Liver (tissue), 9 donors: Measurements from ENCODE around the gene PRMT3. TPM values are rescaled to one million over a fixed set of nuclear protein-coding genes. Genes with fewer than 3 reads are reported as not detected.

ENCODE experiments used
- DNase-seq: peaks from one replicate; pipeline ENCODE4 v3.0.0-alpha.2; 2017; ENCODE audit warnings: low spot score
- H3K27ac ChIP-seq, 2 donors: one replicate each; pipeline ENCODE4 v1.7.0; 2013; ENCODE audit warnings: inconsistent platforms in 2 of 2, low read length in 2 of 2, control low read depth in 1 of 2, low read depth in 1 of 2, mild to moderate bottlenecking in 1 of 2
- H3K27me3 ChIP-seq, 4 donors: one replicate each; pipeline versions ENCODE4 v1.6.1 to v1.7.0; 2013; ENCODE audit warnings: low read length in 3 of 4, inconsistent platforms in 1 of 4, mild to moderate bottlenecking in 1 of 4, moderate library complexity in 1 of 4; ENCODE audit not compliant: control insufficient read depth in 4 of 4, insufficient read depth in 4 of 4
- H3K36me3 ChIP-seq, 4 donors: one replicate each; pipeline versions ENCODE4 v1.6.1 to v1.7.0; 2013; ENCODE audit warnings: low read length in 3 of 4, mild to moderate bottlenecking in 3 of 4, low read depth in 1 of 4, moderate library complexity in 1 of 4; ENCODE audit not compliant: control insufficient read depth in 4 of 4, insufficient read depth in 3 of 4
- H3K4me1 ChIP-seq, 4 donors: one replicate each; pipeline versions ENCODE4 v1.6.1 to v1.7.0; 2013; ENCODE audit warnings: low read length in 3 of 4, mild to moderate bottlenecking in 3 of 4, moderate library complexity in 1 of 4; ENCODE audit not compliant: control insufficient read depth in 4 of 4, insufficient read depth in 4 of 4
- H3K4me3 ChIP-seq, 3 donors: one replicate each; pipeline versions ENCODE4 v1.6.1 to v1.7.0; 2013; ENCODE audit warnings: low read length in 3 of 3, control low read depth in 1 of 3, low read depth in 1 of 3, mild to moderate bottlenecking in 1 of 3
- H3K9ac ChIP-seq, 2 donors: one replicate each; pipeline ENCODE4 v1.7.0; 2013; ENCODE audit warnings: low read length in 2 of 2, mild to moderate bottlenecking in 2 of 2, moderate library complexity in 2 of 2, control low read depth in 1 of 2, low read depth in 1 of 2
- H3K9me3 ChIP-seq, 4 donors: one replicate each; pipeline versions ENCODE4 v1.6.1 to v1.7.0; 2013; ENCODE audit warnings: low read length in 3 of 4; ENCODE audit not compliant: control insufficient read depth in 4 of 4
- ATF3 ChIP-seq: IDR thresholded peaks from 2 replicates; pipeline ENCODE4 v1.6.1; 2016; ENCODE audit warnings: antibody characterized with exemption
- CTCF ChIP-seq: fragments of 150-350 bp; IDR thresholded peaks from 2 replicates; pipeline ENCODE4 v1.5.1; 2017; ENCODE audit warnings: improper control_type of control experiment, low read depth, low read length; ENCODE audit not compliant: missing input control
- EGR1 ChIP-seq, 2 donors: IDR thresholded peaks; 2 replicates each; pipeline ENCODE4 v1.6.1; 2016 to 2018; ENCODE audit warnings: antibody characterized with exemption in 2 of 2, low read depth in 2 of 2
- FOXA1 ChIP-seq: IDR thresholded peaks from 2 replicates; pipeline ENCODE4 v1.6.1; 2016; ENCODE audit warnings: antibody characterized with exemption
- FOXA2 ChIP-seq: IDR thresholded peaks from 2 replicates; pipeline ENCODE4 v1.6.1; 2016; ENCODE audit warnings: antibody characterized with exemption
- GABPA ChIP-seq, 2 donors: IDR thresholded peaks in 1 of 2; conservative IDR thresholded peaks in 1 of 2; 2 replicates each; pipeline ENCODE4 v1.6.1; 2016; ENCODE audit warnings: antibody characterized with exemption in 2 of 2, mild to moderate bottlenecking in 1 of 2, moderate library complexity in 1 of 2
- HNF4A ChIP-seq, 2 donors: conservative IDR thresholded peaks; 2 replicates each; pipeline ENCODE4 v1.6.1; 2016; ENCODE audit warnings: antibody characterized with exemption in 2 of 2, mild to moderate bottlenecking in 2 of 2
- HNF4G ChIP-seq: IDR thresholded peaks from 2 replicates; pipeline ENCODE4 v1.6.1; 2016; ENCODE audit warnings: antibody characterized with exemption
- JUND ChIP-seq, 2 donors: IDR thresholded peaks; 2 replicates each; pipeline ENCODE4 v1.6.1; 2016; ENCODE audit warnings: antibody characterized with exemption in 2 of 2
- MAX ChIP-seq: IDR thresholded peaks from 2 replicates; pipeline ENCODE4 v1.6.1; 2016; ENCODE audit warnings: antibody characterized with exemption
- NR2F2 ChIP-seq: IDR thresholded peaks from 2 replicates; pipeline ENCODE4 v1.6.1; 2016; ENCODE audit warnings: antibody characterized with exemption
- RAD21 ChIP-seq, 2 donors: IDR thresholded peaks; 2 replicates each; pipeline ENCODE4 v1.6.1; 2016; ENCODE audit warnings: antibody characterized with exemption in 2 of 2, mild to moderate bottlenecking in 2 of 2
- REST ChIP-seq: IDR thresholded peaks from 2 replicates; pipeline ENCODE4 v1.6.1; 2016; ENCODE audit warnings: antibody characterized with exemption, mild to moderate bottlenecking
- RXRA ChIP-seq, 2 donors: IDR thresholded peaks; 2 replicates each; pipeline ENCODE4 v1.6.1; 2017 to 2018; ENCODE audit warnings: antibody characterized with exemption in 2 of 2, mild to moderate bottlenecking in 1 of 2
- SP1 ChIP-seq: IDR thresholded peaks from 2 replicates; pipeline ENCODE4 v1.6.1; 2018; ENCODE audit warnings: antibody characterized with exemption, mild to moderate bottlenecking
- TAF1 ChIP-seq: conservative IDR thresholded peaks from 2 replicates; pipeline ENCODE4 v1.6.1; 2016; ENCODE audit warnings: antibody characterized with exemption, mild to moderate bottlenecking
- YY1 ChIP-seq: IDR thresholded peaks from 2 replicates; pipeline ENCODE4 v1.6.1; 2016; ENCODE audit warnings: antibody characterized with exemption, mild to moderate bottlenecking
- ZBTB33 ChIP-seq: IDR thresholded peaks from 2 replicates; pipeline ENCODE4 v1.6.1; 2016; ENCODE audit warnings: antibody characterized with exemption
- WGBS: extraction: QIAGEN DNeasy Blood & Tissue Kit; methylation state at CpG from one replicate; pipeline ENCODE4 v1.1.7; 2013; 5-methylcytosine and 5-hydroxymethylcytosine counted together
- polyA plus RNA-seq, 2 donors: library from polyadenylated mRNA; stranded (reverse) in 1 of 2; unstranded in 1 of 2; fragments of 200-250 nt in 1 of 2; fragments of >200 nt in 1 of 2; fragmentation: Nextera tagmentation in 1 of 2; extraction: Ambion mirVana in 1 of 2; gene quantifications; one replicate each; pipeline versions ENCODE4 v1.2.1 to v1.2.3, GENCODE V29; 2013 to 2015
- total RNA-seq, 2 donors: library from RNA; depleted of rRNA; stranded (reverse); fragments of >200 nt; gene quantifications; one replicate each; pipeline ENCODE4 v1.2.3, GENCODE V29; 2014
- donor health status: healthy.
- donor health status: healthy.
- donor health status: healthy.
- donor health status: healthy.
- donor health status: healthy.

Gene PRMT3
- total and polyA plus RNA-seq, 4 donors, result 3.5 to 15.8 (median 7.8) TPM

- H3K4me1 ChIP-seq, result no peaks in the 10 kb centered on the region
- no peak overlapping the region for H3K4me3 ChIP-seq
- H3K27ac ChIP-seq, result no peak overlapping the region
- H3K9ac ChIP-seq, result no peak overlapping the region
- no peak for TF ChIP-seq FOXA2
- no peak for TF ChIP-seq ATF3
- TF ChIP-seq TAF1, result no peak
- TF ChIP-seq HNF4G, result no peak
- no peak for TF ChIP-seq JUND (IDR thresholded peaks at IDR 0.05)
- no peak for TF ChIP-seq SP1
- no peak for TF ChIP-seq FOXA1
- no peak for TF ChIP-seq HNF4A (conservative IDR thresholded peaks at IDR 0.05)
- TF ChIP-seq MAX, result no peak
- no peak for TF ChIP-seq YY1
- TF ChIP-seq EGR1 (IDR thresholded peaks at IDR 0.05; ENCODE audit: low read depth in 2 of 2), result no peak
- TF ChIP-seq RXRA (IDR thresholded peaks at IDR 0.05), result no peak
- TF ChIP-seq ZBTB33, result no peak
- TF ChIP-seq GABPA (IDR thresholded peaks at IDR 0.05 in 1 of 2, conservative IDR thresholded peaks at IDR 0.05 in 1 of 2), result no peak
- no peak for TF ChIP-seq RAD21 (IDR thresholded peaks at IDR 0.05)
- TF ChIP-seq CTCF, result no peak
- no peak for TF ChIP-seq NR2F2
- TF ChIP-seq REST, result no peak
- DNase-seq, result no peak
- H3K36me3 ChIP-seq, result no peaks in the 10 kb centered on the region
- H3K27me3 ChIP-seq, result no peaks in the 10 kb centered on the region
- WGBS, result 100% methylated on average over 2 of the region's 2 CpGs
- no peaks in the 10 kb centered on the region for H3K9me3 ChIP-seq
Measured at GRCh38 chr11:20547411-20547810, 159.9 kb downstream of the PRMT3 start.
